Fibroblast of skin of abdomen (primary cell): ENCODE results near the gene AAK1.

Source experiments
- DNase-seq: peaks from one replicate; pipeline ENCODE4 v3.0.0-alpha.2; 2013

The AAK1 gene

GRCh38 chr2:69535817-69536241, 107.7 kb downstream of the AAK1 start:
- DNase-seq, result no peak

GRCh38 chr2:69531186-69531585, 112.4 kb downstream of the AAK1 start:
- DNase-seq, result no peak

DNA sequence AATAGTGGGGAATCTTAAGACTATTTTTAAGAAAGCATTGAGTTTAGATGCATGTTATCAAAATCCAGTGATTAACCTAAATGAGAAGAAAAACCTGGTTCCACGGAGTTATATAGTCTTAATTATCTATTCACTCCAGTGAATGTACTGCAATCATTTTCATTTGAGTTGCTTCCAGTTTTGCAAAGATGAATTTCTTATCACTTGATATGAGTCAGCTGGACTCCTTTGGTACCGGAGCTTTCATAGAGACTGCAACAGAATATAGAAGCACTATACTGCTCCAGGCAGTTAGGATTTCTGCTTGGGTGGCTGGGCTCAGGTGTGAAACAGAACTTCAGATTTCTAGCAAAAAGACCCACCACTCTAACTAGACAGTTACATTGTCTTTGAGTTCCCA, 114.1 kb downstream of the AAK1 start:
- DNase-seq, result no peak

GRCh38 chr2:69525261-69525660, 118.3 kb downstream of the AAK1 start:
- no peak for DNase-seq

DNA sequence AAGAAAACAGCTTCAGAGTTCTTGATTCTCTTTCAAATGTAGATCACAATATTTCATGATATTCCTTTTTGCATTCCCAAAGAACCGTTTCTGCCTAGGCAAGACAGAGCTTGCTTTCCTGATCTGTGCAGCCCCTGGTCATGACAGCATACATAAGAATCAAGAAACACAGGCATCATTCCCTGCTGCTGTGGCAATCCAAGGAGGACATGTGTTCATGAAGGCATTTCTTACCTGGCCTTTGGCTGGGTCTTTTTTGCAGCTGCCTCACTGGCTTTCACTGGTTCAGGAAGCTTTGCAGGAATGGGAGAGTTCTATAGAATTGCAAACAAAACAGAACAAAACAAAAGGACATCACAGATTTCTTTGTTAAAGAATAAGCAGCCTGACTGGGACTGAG, 118.7 kb downstream of the AAK1 start:
- DNase-seq, result no peak

- DNase-seq, result no peak
Observed at GRCh38 chr2:69521747-69522146, 121.8 kb downstream of the AAK1 start.

DNA sequence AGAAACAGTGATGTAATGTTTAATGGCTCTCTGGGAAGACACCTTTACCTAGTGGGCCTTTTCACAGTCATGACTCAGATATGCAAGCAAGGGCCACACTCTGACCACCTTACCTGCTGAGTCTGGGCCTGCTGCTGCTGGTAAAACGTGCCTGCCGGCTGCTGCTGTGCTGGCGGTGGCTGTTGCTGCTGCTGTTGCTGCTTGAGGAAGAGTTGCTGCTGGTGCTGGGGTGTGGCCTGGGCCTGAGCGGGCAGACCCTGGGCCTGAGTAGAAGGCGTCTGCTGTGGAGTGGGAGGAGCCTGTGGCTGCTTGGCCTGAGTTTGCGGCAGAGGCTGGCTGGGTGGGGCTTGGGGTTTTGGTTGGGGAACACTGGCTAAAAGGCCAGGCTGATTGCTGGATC, 124.7 kb downstream of the AAK1 start:
- DNase-seq, result no peak

GRCh38 chr2:69517410-69517809, 126.1 kb downstream of the AAK1 start:
- DNase-seq, result peak; percentile 17

DNA sequence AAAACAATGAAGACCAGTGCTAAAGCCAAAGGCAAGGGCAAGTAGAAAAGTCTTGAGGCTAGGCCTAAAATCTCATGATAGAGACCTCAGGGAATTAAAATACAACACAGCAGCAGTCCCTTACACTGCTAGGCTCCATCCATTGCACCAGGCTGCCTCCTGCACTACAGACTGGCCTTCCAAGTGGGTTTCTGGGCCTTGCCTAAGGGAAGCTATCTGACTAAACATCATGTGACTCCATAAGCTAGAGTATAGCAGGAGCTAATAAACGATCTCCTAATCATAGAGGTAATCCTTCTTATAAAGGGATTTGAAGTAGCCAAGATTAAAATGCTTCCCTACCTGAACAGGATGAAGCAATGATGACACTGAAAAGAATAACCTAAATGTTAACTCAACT, 128.7 kb downstream of the AAK1 start:
- no peak for DNase-seq

- peak; percentile 68 for DNase-seq
Observed at GRCh38 chr2:69514406-69514805, 129.1 kb downstream of the AAK1 start.

GRCh38 chr2:69512446-69512845, 131.1 kb downstream of the AAK1 start:
- no peak for DNase-seq

DNA sequence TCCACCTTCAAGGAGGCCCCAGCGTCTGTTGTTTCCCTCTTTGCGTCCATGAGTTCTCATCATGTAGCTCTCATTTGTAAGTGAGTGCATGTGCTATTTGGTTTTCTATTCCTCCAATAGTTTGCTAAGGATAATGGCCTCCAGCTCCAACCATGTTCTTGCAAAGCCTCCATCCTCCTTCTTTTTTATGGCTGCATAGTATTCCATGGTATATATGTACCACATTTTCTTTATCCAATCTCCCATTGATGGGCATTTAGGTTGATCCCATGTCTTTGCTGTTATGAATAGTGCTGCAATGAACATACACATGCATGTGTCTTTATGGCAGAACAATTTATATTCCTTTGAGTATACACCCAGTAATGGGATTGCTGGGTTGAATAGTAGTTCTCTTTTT, 133.3 kb downstream of the AAK1 start:
- DNase-seq, result no peak

DNA sequence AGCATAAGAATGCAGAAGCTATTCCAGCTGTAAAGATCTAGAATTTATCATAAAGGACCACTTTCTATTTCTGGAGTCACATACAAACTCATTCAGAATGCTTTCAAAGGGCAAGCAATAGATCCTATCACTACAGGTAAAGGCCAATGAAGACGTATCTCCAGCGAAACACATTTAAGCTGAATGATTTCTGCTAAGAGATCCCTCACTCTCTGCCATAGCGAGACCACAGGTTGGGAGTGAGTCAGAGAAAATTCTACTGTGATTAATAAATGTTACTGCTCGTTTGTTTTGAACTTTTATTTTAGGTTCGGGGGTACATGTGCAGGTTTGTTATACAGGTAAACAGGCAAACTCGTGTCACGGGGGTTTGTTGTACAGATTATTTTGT, 133.8 kb downstream of the AAK1 start:
- DNase-seq, result no peak

- DNase-seq, result peak; percentile 13
Observed at GRCh38 chr2:69509011-69509749, 134.4 kb downstream of the AAK1 start.

DNA sequence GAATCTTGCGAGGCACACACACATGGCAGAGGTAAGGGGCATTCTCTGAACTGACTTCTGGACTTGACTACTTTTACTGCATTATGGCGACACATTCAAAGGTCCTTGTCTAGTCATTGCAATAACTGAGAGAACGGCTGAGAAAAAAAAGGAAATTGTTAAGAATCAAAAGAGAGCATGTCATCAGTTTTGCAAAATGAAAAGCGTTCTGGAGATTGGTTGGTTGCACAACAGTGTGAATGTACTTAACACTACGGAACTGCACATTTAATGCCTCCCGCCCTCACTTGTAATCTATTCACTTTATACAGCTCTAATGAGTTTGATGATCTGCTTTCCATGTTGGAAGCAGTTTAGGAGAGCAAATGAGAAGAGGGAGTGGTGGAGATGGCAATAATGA, 137.8 kb downstream of the AAK1 start:
- DNase-seq, result no peak

DNA sequence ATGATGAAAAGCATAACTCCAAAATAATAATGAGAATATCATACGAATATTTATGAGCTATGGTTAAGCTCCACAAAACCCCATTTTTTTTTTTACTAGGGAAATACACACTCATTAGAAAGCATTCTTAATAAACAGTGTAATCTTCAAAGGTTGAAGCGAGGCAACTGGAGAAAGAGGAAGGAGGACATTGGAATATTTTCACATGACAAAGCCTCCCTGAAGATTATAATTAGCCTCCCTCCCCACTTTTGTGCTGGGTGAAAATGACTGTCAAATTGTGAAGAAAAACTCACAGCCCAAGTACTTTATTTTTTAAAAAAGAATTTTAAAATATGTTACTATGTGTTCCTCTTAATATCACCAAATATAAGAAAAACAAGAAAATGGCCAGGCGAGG, 142.2 kb downstream of the AAK1 start:
- DNase-seq, result no peak

DNA sequence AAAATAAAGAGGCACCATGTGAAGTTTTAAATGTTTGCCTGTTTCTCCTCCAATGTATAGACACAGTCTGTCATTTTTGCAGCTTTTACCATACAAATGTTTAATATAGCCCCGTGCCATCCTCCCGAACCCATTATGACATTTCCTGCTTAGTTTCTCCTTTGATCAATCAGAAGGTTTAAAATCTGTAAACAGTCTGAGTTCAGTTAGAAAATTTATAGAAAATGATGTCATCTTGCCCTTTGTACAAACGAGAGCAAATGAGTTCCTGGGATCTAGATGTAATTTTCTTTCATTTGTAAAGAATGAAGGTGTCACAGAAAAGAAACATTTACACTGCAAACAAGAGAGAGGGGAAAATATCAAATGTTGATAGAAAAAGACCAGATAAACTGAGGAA, 143.6 kb downstream of the AAK1 start:
- no peak for DNase-seq

DNA sequence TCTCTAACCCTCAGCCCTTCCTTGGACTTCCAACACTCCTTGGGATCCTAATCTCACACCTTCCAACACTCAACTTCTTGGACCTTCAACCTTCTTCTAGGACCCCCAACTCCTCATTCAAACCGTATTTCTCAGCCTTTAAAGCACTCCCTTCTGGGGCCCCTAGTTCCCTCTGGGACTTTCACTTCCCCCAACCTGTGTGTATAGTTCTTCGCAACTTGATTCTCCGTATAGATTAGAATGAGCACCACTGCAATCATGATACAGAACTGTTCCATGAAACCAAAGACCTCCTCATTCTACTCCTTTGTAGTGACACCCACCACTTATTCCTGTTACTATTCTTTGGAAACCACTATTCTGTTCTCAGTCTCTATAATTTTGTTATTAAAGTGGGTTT, 144.3 kb downstream of the AAK1 start:
- no peak for DNase-seq

- DNase-seq, result no peak
Observed at GRCh38 chr2:69495861-69496260, 147.7 kb downstream of the AAK1 start.

DNA sequence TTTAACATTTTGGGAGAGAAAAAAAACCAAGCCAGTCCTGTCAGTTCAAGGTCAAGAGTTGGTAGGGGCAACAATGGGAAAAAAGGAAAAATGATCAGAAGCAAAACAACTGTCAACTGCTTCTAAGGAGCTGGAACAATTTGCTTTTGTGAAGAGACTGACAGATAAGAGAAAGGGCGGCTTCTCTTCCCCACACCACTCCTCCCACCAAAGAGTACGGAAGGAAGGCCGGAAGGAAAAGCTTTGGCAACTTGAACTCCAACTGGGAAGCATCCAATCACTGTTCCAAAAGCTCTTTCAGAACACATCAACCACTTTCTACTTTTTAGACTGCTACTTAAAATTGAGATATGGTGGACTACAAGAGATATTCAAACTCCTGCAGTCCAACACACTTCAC, 148.5 kb downstream of the AAK1 start:
- DNase-seq, result no peak

DNA sequence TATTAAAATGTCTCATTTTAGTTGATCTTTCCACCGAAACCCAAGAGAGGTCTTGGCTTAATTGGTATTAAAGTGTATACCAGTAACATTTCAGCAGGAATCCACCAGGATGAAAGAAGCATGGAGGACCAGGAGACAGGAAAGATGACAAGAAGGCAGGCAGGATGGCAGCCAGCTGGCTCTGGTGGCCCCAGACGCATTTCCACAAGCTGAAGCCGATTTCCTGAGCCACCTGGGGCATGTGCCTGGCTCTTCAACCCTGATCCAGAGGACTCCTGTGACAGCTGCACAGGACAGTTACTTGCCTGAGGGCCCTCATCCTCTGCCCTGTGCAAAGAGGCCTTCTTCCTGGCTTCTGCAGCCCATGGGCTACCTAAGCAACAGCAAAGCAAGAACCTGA, 149.4 kb downstream of the AAK1 start:
- no peak for DNase-seq

DNA sequence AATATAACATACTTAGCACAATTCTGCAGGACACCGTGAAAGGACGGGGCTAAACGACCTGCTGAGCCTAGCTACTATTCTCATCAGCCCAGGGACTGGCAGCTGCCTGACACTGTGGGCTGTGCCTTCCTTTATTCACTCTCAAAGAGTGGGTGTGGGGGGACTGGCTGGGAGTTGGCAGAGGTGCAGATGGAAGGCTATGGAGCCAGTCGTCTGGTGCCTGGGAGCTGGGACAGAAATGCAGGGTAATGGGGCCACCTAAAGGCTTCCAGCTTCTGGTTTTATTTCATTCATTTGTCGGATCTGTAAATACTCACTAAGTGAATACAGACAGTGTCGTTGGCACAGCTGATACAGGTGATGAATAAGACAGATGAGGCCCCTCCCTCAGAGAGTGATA, 150.3 kb downstream of the AAK1 start:
- DNase-seq, result no peak

DNA sequence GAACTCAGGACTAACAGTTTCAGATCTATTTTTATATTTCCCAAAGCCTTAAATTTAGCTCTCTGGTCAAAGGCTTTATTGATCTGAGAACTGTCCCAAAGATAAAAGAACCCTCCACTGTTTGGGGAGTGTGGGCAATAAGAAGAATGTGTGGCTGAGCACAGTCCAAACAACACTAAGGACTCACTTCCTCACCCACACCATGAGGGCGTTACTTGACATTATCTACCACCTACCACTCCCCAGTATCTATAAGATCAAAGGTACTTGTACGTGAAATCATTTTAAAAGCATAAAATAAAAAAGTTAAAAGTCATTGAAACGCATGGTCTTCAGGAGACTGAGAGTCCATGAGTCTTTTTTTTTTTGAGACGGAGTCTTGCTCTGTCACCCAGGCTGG, 151.7 kb downstream of the AAK1 start:
- DNase-seq, result no peak

- no peak for DNase-seq
Observed at GRCh38 chr2:69490486-69490885, 153.1 kb downstream of the AAK1 start.

- no peak for DNase-seq
Observed at GRCh38 chr2:69489793-69490192, 153.7 kb downstream of the AAK1 start.
